Fibroblast of skin of abdomen (primary cell): ENCODE data around the gene DIP2B.

ENCODE experiments used
- DNase-seq: peaks from one replicate; pipeline ENCODE4 v3.0.0-alpha.2; 2013

The DIP2B gene

GRCh38 chr12:50551866-50552265 is 47.1 kb downstream of the DIP2B start:
- no peak for DNase-seq

- DNase-seq, result no peak
Observed at GRCh38 chr12:50554651-50555050, 49.9 kb downstream of the DIP2B start.

DNA sequence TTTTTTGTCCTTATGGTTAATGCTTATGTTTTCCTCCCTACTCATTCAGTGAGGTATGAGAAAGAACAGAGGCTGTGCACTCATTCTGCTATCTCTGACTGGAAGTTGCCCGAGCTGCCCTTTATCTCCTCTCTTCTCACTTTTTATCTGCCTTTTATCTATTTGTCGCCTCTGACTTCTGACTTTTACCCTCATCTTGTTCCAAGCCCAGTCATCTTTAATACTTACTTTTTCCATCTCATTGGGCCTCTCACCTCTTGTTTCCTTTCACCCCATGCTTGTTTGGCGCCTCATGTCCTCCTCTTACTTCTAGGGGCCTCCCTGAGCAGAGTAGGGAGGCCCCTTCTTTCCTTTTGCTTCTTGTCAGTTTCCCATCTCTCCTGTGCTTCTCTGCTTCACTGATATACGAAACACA is 50.7 kb downstream of the DIP2B start:
- no peak for DNase-seq

- no peak for DNase-seq
Observed at GRCh38 chr12:50556273-50556672, 51.5 kb downstream of the DIP2B start.

- peak; percentile 45 for DNase-seq
Observed at GRCh38 chr12:50556796-50557195, 52.0 kb downstream of the DIP2B start.

DNA sequence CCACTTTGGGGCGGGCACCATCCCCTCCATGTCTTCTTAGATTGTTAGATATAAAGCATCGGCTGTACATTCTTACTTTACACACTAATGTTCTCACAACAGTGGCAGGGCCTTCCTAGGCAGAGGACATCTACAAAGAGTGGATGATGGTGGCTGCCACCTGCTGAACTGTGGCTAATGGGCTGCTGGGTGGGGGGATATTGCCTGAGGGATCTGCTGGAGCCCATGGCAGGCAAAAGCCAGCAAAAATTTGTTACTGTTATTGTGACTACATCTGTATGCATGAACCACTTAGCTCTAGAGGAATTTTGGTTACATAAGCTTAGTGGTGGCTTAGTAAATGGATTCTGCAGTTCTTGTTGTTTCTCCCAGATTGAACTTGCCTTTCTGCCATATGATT is 52.6 kb downstream of the DIP2B start:
- DNase-seq, result no peak

DNA sequence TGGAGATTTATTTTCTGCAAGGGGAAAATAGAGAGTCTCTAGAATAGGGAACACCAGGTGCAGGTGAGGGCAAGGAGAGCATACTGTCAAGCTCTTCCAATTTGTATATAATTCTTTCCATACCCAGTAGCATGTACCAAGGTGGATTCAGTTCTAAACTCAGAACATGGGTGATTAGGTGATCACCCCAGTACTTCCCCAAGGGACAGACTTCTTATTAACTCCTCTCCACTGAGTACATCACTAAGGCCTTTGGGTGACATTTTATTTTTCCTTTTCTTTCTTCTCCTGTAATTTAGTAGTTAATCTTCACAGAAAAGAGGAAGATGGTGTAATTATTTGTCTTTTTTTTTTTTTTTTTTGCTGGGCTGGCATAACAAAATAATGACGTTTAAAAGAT is 54.2 kb downstream of the DIP2B start:
- DNase-seq, result no peak

GRCh38 chr12:50562520-50563433 is 58.0 kb downstream of the DIP2B start:
- no peak for DNase-seq

- no peak for DNase-seq
Observed at GRCh38 chr12:50563434-50563787, 58.6 kb downstream of the DIP2B start.

DNA sequence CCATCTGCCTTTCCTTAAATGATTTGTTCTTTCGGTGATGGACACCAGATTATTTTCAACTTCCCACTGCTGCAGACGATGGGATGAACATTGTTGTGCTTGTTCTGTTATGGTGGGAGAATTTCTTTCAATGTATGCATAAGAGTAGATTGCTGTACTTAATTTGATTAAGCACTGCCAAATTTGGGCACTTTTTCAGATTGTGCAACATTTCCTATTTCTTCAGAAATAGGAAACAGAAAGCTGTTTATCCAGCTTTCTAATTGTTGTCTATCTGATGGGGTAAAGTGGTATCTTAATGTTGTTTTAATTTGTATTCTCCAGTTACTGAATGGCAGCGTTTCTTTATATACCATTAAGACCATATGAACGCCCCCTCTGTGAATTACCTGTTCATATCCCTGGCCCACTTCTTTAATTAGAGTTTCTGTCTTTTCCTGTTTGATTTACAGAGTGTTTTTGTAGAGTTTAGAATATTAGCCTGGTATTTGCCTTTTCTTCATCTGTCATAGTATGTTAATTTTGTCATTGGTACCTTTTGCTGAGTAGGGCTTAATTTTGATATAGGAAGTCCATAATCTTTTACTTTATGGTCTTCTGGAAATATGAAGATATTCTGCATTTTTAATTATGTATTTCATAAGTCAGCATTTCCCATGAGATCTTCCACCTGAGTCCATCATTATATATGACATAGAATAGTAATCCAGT is 59.6 kb downstream of the DIP2B start:
- no peak for DNase-seq

- no peak for DNase-seq
Observed at GRCh38 chr12:50564948-50565297, 60.1 kb downstream of the DIP2B start.

DNA sequence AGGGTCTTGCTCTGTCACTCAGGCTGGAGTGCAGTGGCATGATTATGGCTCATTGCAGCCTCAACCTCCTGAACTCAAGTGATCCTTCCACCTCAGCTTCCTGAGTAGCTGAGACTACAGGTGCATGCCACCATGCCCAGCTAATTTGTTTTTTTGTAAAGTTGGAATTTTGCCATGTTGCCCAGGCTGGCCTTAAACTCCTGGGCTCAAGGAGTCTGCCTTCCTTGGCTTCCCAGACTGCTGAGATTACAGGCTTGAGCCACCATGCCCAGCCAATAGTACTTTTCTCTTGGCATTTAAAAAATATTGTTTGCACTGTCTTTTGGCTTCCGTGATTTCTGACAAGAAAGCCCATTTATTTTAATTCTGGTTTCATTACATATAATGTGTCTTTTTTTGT is 61.3 kb downstream of the DIP2B start:
- DNase-seq, result no peak

DNA sequence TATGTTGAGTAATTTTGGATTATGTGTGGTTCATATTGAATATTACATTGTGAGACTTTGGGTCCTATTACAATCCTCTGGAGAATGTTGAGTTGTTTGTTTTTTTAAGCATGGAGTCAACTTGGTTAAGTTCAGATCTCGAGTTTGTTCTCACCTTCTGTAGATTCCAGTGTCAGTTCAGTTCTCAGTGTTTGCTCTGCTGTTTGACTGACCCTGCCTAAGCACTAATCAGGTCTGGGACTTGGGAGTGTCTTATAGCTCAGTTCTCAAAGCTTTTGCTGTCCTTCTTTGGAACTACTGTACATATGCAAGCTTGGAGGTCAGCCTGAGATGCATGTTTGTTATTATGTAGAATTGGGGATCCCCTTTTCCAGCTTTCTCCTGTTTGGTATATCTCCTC is 63.1 kb downstream of the DIP2B start:
- DNase-seq, result no peak

DNA sequence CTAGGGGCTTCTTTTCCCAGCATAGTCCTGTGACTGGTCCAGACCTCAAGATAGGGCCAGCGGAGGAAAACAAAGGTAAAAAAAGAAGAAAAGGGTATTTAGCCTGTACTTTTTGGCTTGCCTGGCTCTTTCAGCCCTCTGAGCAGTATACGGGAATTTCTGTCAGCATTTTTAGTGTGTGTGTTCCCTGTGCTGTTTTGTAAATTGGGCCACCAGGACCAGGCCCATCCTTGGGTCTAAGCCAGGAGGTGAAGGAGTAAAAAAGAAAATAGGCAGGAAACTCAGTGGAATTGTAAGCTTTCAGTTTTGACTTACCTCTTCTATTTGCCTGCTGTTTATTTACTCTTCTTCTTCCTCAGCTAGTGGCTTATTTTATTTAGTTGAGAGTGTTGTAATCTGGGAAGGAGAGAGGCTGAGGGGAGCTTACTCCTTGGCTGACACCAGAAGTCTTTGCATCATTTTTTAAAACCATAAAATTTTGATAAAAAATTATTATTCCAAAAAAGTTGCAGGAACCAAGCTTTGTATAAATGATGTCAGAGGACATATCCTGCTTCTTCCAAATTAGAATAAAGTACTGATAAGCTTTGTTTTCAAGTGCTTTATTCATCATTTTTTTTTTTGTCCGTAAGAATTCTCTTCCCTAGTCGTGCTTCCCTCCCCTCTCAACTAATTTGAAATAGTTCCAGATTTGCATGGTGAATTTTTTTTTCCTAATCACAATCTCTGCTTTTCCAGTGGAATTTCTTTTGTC is 63.7 kb downstream of the DIP2B start:
- DNase-seq, result no peak

- no peak for DNase-seq
Observed at GRCh38 chr12:50569321-50569720, 64.5 kb downstream of the DIP2B start.

- no peak for DNase-seq
Observed at GRCh38 chr12:50569876-50570275, 65.1 kb downstream of the DIP2B start.

DNA sequence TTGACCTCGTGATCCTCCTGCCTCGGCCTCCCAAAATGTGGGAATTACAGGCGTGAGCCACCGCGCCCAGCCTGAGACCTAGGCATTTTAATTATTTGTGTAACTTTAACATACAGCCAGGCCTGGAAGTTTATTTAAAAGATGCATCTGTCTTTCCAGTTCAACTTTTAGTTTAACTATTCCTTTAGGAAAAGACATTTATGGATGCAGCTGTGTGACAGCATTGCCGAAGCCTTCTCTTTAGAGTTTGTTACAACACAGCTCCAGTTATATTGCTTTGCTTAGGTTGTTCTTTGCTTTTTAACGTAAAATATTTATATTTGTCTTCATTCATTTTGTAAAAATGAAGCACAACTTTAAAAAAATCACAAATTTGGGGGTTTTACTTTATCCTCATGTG is 67.0 kb downstream of the DIP2B start:
- no peak for DNase-seq

GRCh38 chr12:50572287-50572686 is 67.5 kb downstream of the DIP2B start:
- peak; percentile 85 for DNase-seq

DNA sequence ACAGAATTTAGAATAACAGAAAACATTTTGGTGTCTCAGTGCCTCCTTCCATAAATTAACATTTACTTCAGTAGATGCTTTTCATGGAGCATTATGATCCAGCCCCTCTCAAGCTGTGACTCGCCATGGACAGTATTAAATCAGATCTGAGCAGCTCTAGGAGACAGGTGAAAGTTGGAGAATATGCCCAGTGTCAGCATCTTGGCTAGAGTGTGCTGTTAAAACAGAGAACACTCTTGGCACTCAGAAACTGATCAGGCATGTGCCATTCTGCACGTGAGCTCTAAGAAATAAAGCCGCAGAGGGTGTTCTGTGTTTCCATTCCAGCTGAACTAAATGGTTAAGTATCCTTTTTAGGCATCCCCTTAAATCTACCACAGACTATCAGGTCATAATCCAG is 68.0 kb downstream of the DIP2B start:
- no peak for DNase-seq

- DNase-seq, result no peak
Observed at GRCh38 chr12:50573271-50573670, 68.5 kb downstream of the DIP2B start.

GRCh38 chr12:50574601-50575348 is 70.0 kb downstream of the DIP2B start:
- no peak for DNase-seq

GRCh38 chr12:50579757-50580267 is 75.0 kb downstream of the DIP2B start:
- DNase-seq, result no peak
